ENCODE results near the gene OSBPL7.

DNA sequence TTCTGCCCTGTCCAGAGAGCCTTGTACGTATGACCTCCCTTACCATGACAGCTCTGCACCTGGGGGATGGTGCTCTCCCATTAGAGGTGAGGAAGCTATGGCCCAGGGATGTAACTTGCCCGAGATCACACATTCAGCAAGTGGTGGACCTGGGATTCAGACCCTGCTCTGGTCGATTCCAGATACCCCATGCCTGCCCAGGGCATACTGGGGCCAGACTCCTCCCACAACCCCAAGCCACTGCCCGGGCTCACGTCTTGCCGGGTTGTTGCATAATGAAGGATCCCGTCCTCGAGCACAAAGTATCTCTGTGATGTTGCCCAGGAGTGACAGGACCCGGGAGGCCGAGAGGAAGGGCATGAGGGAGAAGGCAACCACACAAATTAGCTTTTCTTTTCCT is 2.1 kb downstream of the OSBPL7 start:
- TF ChIP-seq EGR1 (IDR thresholded peaks at IDR 0.05) (no peak), NFIC (IDR thresholded peaks at IDR 0.05) (no peak)
- TF ChIP-seq, protein P1, sequence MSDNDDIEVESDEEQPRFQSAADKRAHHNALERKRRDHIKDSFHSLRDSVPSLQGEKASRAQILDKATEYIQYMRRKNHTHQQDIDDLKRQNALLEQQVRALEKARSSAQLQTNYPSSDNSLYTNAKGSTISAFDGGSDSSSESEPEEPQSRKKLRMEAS (IDR thresholded peaks at IDR 0.05), result no peak

All from Ishikawa (cell line).